IMR-90 (cell line): ENCODE measurements around the gene ATOSB. TPM values are rescaled to one million over a fixed set of nuclear protein-coding genes. Genes with fewer than 3 reads are reported as not detected.
A peak's percentile ranks its signal among the peaks of the same experiment; 100 is the strongest.

Experiments
- ATAC-seq: fragments of 200-7000 bp; cut with Tn5 transposase; 2 replicates; pipeline ENCODE4 v1.9.1; 2020; ENCODE audit warnings: low read depth, mild to moderate bottlenecking, moderate library complexity
- BruUV-seq: library from RNA; stranded (reverse); fragments of 400-500 nt; replicated peaks from 2 replicates; lab custom pipeline; 2021; lab: Mats Ljungman, UMichigan
- CTCF ChIA-PET: fragments of 300-600 bp; formaldehyde crosslinking; extraction: SDS; loops from one replicate; lab custom pipeline; 2021; ENCODE audit warnings: antibody characterized with exemption; lab: Yijun Ruan, JAX
- POLR2A ChIA-PET: fragments of 300-600 bp; sonication (Branson Sonifier 250); formaldehyde crosslinking; loops from one replicate; lab custom pipeline; 2022; ENCODE audit warnings: antibody characterized with exemption; ENCODE audit not compliant: unreplicated experiment; lab: Charles Lee
- DNase-seq: peaks from one replicate; pipeline ENCODE4 v3.0.0; 2013
- H2AFZ ChIP-seq: replicated peaks from 2 replicates; pipeline ENCODE3; 2013; ENCODE audit warnings: low read length, mild to moderate bottlenecking; ENCODE audit not compliant: poor library complexity
- H2AK5ac ChIP-seq: 2 replicates; pipeline ENCODE4 v1.6.1; 2013; ENCODE audit warnings: low read depth, low read length, inconsistent platforms
- H2AK9ac ChIP-seq: replicated peaks from 2 replicates; pipeline ENCODE3; 2013; ENCODE audit warnings: mild to moderate bottlenecking, low read depth, low read length, moderate library complexity; ENCODE audit not compliant: poor library complexity
- H2BK120ac ChIP-seq: 2 replicates; pipeline ENCODE4 v1.6.1; 2013; ENCODE audit warnings: low read depth, low read length, inconsistent platforms
- H2BK15ac ChIP-seq: 3 replicates; pipeline ENCODE4 v1.6.1; 2013; ENCODE audit warnings: low read depth, low read length, inconsistent platforms
- H2BK20ac ChIP-seq: 2 replicates; pipeline ENCODE4 v1.6.1; 2013; ENCODE audit warnings: low read depth, mild to moderate bottlenecking, inconsistent platforms, low read length, moderate library complexity
- H2BK5ac ChIP-seq: 2 replicates; pipeline ENCODE4 v1.6.1; 2013; ENCODE audit warnings: mild to moderate bottlenecking, low read depth, low read length, inconsistent platforms; ENCODE audit not compliant: poor library complexity, severe bottlenecking
- H3K14ac ChIP-seq: replicated peaks from 2 replicates; pipeline ENCODE4 v1.6.1; 2013; ENCODE audit warnings: low read depth, low read length, inconsistent platforms
- H3K18ac ChIP-seq: 2 replicates; pipeline ENCODE4 v1.6.1; 2013; ENCODE audit warnings: low read depth, low read length, control low read depth
- H3K23ac ChIP-seq: 2 replicates; pipeline ENCODE4 v1.6.1; 2013; ENCODE audit warnings: low read depth, low read length, inconsistent platforms
- H3K27ac ChIP-seq: 2 replicates; pipeline ENCODE4 v1.5.1; 2013; ENCODE audit warnings: mild to moderate bottlenecking, control low read depth, low read length; ENCODE audit not compliant: insufficient read depth
- H3K27me3 ChIP-seq: 2 replicates; pipeline ENCODE4 v1.6.1; 2013; ENCODE audit warnings: low read length; ENCODE audit not compliant: control insufficient read depth, insufficient read depth
- H3K36me3 ChIP-seq: 2 replicates; pipeline ENCODE4 v1.6.1; 2013; ENCODE audit warnings: low read length, mixed read lengths; ENCODE audit not compliant: control insufficient read depth, insufficient read depth
- H3K4ac ChIP-seq: 2 replicates; pipeline ENCODE4 v1.6.1; 2013; ENCODE audit warnings: low read depth, low read length, inconsistent platforms
- H3K4me1 ChIP-seq: 2 replicates; pipeline ENCODE4 v1.6.1; 2013; ENCODE audit warnings: low read length, mixed read lengths; ENCODE audit not compliant: control insufficient read depth, insufficient read depth
- H3K4me2 ChIP-seq: 2 replicates; pipeline ENCODE4 v1.6.1; 2013; ENCODE audit warnings: low read depth, mild to moderate bottlenecking, control low read depth, low read length, moderate library complexity
- H3K4me3 ChIP-seq: 2 replicates; pipeline ENCODE4 v1.5.1; 2013; ENCODE audit warnings: low read depth, mild to moderate bottlenecking, control low read depth, low read length, moderate library complexity; ENCODE audit not compliant: insufficient read depth
- H3K56ac ChIP-seq: 2 replicates; pipeline ENCODE4 v1.6.1; 2013; ENCODE audit warnings: low read length, inconsistent platforms; ENCODE audit not compliant: insufficient read depth; ENCODE audit errors: extremely low read depth
- H3K79me1 ChIP-seq, 2 experiments: 2 replicates each; pipeline ENCODE4 v1.6.1; 2013; ENCODE audit warnings: low read length in 2 of 2, inconsistent platforms in 1 of 2, low read depth in 1 of 2
- H3K9ac ChIP-seq: 2 replicates; pipeline ENCODE4 v1.6.1; 2013; ENCODE audit warnings: low read depth, low read length, control low read depth
- H3K9me1 ChIP-seq: 2 replicates; pipeline ENCODE4 v1.6.1; 2013; ENCODE audit warnings: low read length, inconsistent platforms; ENCODE audit not compliant: insufficient read depth
- H3K9me3 ChIP-seq: 2 replicates; pipeline ENCODE4 v1.6.1; 2013; ENCODE audit warnings: low read length; ENCODE audit not compliant: control insufficient read depth, insufficient read depth
- H4K20me1 ChIP-seq: 2 replicates; pipeline ENCODE4 v1.6.1; 2013; ENCODE audit warnings: low read length, inconsistent platforms; ENCODE audit not compliant: insufficient read depth
- H4K5ac ChIP-seq: 2 replicates; pipeline ENCODE4 v1.6.1; 2013; ENCODE audit warnings: mild to moderate bottlenecking, low read depth, low read length, control low read depth
- H4K8ac ChIP-seq, 2 experiments: 2 replicates each; pipeline ENCODE4 v1.6.1; 2013; ENCODE audit warnings: low read depth in 2 of 2, low read length in 2 of 2, control low read depth in 1 of 2, inconsistent platforms in 1 of 2
- H4K91ac ChIP-seq: 2 replicates; pipeline ENCODE4 v1.6.1; 2013; ENCODE audit warnings: low read depth, low read length, inconsistent platforms; ENCODE audit not compliant: insufficient read depth
- CEBPB ChIP-seq: IDR thresholded peaks from 2 replicates; pipeline ENCODE4 v1.6.1; 2012; ENCODE audit warnings: low read depth, low read length, improper control_type of control experiment
- CHD1 ChIP-seq: IDR thresholded peaks from 2 replicates; pipeline ENCODE4 v1.6.1; 2012; ENCODE audit warnings: low read depth, low read length, improper control_type of control experiment
- ELK1 ChIP-seq: fragments of 150-350 bp; IDR thresholded peaks from 2 replicates; pipeline ENCODE4 v1.6.1; 2016; ENCODE audit warnings: low read depth, mild to moderate bottlenecking, low read length, moderate library complexity, borderline replicate concordance
- FOS ChIP-seq: fragments of 150-350 bp; IDR thresholded peaks from 2 replicates; pipeline ENCODE4 v1.6.1; 2016; ENCODE audit warnings: low read depth, low read length
- MAFK ChIP-seq: IDR thresholded peaks from 2 replicates; pipeline ENCODE4 v1.6.1; 2012; ENCODE audit warnings: low read depth, low read length, improper control_type of control experiment
- MAZ ChIP-seq: IDR thresholded peaks from 2 replicates; pipeline ENCODE4 v1.6.1; 2012; ENCODE audit warnings: low read depth, mild to moderate bottlenecking, low read length, improper control_type of control experiment, moderate library complexity, borderline replicate concordance
- MXI1 ChIP-seq: IDR thresholded peaks from 2 replicates; pipeline ENCODE4 v1.6.1; 2012; ENCODE audit warnings: low read depth, mild to moderate bottlenecking, low read length, moderate library complexity, borderline replicate concordance
- NFE2L2 ChIP-seq: fragments of 150-350 bp; IDR thresholded peaks from 2 replicates; pipeline ENCODE4 v1.6.1; 2016; ENCODE audit warnings: low read depth, mild to moderate bottlenecking, low read length
- POLR2A ChIP-seq: IDR thresholded peaks from 2 replicates; pipeline ENCODE4 v1.6.1; 2012; ENCODE audit warnings: mild to moderate bottlenecking, low read depth, low read length
- RAD21 ChIP-seq: IDR thresholded peaks from 2 replicates; pipeline ENCODE4 v1.6.1; 2012; ENCODE audit warnings: low read length, improper control_type of control experiment
- RCOR1 ChIP-seq: IDR thresholded peaks from 2 replicates; pipeline ENCODE4 v1.6.1; 2012; ENCODE audit warnings: mild to moderate bottlenecking, low read length, improper control_type of control experiment; ENCODE audit not compliant: insufficient replicate concordance
- RFX5 ChIP-seq: IDR thresholded peaks from 2 replicates; pipeline ENCODE4 v1.8.0; 2012; ENCODE audit warnings: low read depth, mild to moderate bottlenecking, low read length, moderate library complexity
- SMC3 ChIP-seq: fragments of 150-350 bp; IDR thresholded peaks from 2 replicates; pipeline ENCODE4 v1.6.1; 2016; ENCODE audit warnings: low read depth, mild to moderate bottlenecking, antibody characterized with exemption, low read length, moderate library complexity
- USF2 ChIP-seq: fragments of 150-350 bp; IDR thresholded peaks from 2 replicates; pipeline ENCODE4 v1.6.1; 2017; ENCODE audit warnings: mild to moderate bottlenecking, antibody characterized with exemption, low read length, low read depth
- WGBS, 2 experiments: methylation state at CpG; one replicate each; pipeline versions ENCODE4 v1.1.5 to v1.1.7; 2013; ENCODE audit warnings: missing lambda C conversion rate in 2 of 2; ENCODE audit not compliant: insufficient read length in 1 of 2; ENCODE audit errors: extremely low coverage in 2 of 2; 5-methylcytosine and 5-hydroxymethylcytosine counted together
- dilution Hi-C: fragments of 300-500 bp; cut with HindIII; formaldehyde crosslinking; loops from one replicate; pipeline ENCODE4 v1.14.3; 2018; ENCODE audit warnings: low sequenced_read_pairs; ENCODE audit not compliant: unreplicated experiment
- in situ Hi-C: fragments of 300-500 bp; cut with MboI; formaldehyde crosslinking; loops from 3 replicates; pipeline ENCODE4 v1.14.3; 2019; ENCODE audit warnings: low sequenced_read_pairs, inconsistent platforms, mixed read lengths
- intact Hi-C: fragments of 100-400 bp; cut with micrococcal nuclease; formaldehyde crosslinking; loops from 2 replicates; pipeline ENCODE4 v1.10.0; 2022
- polyA plus RNA-seq, 3 experiments: library from polyadenylated mRNA; depleted of rRNA; stranded (reverse); fragments of >200 nt; gene quantifications; 2 replicates each; pipeline ENCODE4 v1.2.3, GENCODE V29; 2012; ENCODE audit warnings: low replicate concordance in 1 of 3
- total RNA-seq: library from RNA; depleted of rRNA; stranded (reverse); fragments of >200 nt; gene quantifications from 2 replicates; pipeline ENCODE4 v1.2.3, GENCODE V29; 2012
- TF ChIP-seq, protein P1 (sequence below): conservative IDR thresholded peaks from 2 replicates; pipeline ENCODE4 v1.5.1; 2012; ENCODE audit warnings: mild to moderate bottlenecking, low read depth, low read length, improper control_type of control experiment

ATOSB gene
- total and polyA plus RNA-seq, 2 of the 4 experiments (the other 2 are of a cell fraction), result 12.0 to 40.2 TPM

DNA sequence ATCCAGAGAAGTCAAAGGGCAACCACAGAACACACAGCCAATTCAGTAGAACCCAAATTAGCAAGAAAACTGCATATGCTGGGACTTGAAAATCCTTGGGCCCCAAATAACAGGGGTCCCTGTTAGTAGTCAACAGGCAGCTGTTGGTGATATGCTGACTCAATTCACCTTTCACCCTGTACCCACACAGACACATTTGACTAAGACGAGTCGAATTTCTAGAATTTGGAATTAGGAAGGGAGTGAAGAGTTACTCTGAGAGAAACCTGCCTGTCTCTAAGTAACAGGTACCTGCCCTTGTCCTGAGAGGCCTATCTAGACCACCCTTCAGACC is 42.4 kb downstream of the ATOSB start:
- H3K23ac ChIP-seq, result 0 out of 2 replicates have a peak overlapping the region, but pooled peaks have one; percentile 19
- H3K4me1 ChIP-seq, result peaks cover 13% of the 10 kb centered on the region
- no peak overlapping the region; the same call in 1 of the 2 replicates for H2BK20ac ChIP-seq
- no peaks in the 10 kb centered on the region for H3K27me3 ChIP-seq
- peaks cover 2% of the 10 kb centered on the region for H3K36me3 ChIP-seq
- H2BK15ac ChIP-seq, result peak overlapping the region; percentile 69; the same call in 1 of the 3 replicates
- ChIA-PET POLR2A (no interaction called here), CTCF (no interaction called here)
- dilution Hi-C loops, result no loop called here
- in situ Hi-C loops, result no loop called here
- intact Hi-C loops, result loop anchor here (2.0 to 10.0 kb wide), 2 partner anchors 84 to 308 kb away; partner anchors contain the start of gene DNAJB5
- no peak for ATAC-seq
- no peak for TF ChIP-seq RCOR1
- no peak for TF ChIP-seq USF2
- TF ChIP-seq POLR2A, result no peak
- TF ChIP-seq RAD21, result no peak
- no peak for TF ChIP-seq MAZ
- TF ChIP-seq CHD1, result no peak
- TF ChIP-seq CEBPB, result no peak
- no peak for TF ChIP-seq FOS
- no peak for TF ChIP-seq ELK1
- no peak for TF ChIP-seq NFE2L2
- no peak for TF ChIP-seq RFX5
- TF ChIP-seq SMC3, result no peak
- no peak for TF ChIP-seq MXI1
- TF ChIP-seq, protein P1, sequence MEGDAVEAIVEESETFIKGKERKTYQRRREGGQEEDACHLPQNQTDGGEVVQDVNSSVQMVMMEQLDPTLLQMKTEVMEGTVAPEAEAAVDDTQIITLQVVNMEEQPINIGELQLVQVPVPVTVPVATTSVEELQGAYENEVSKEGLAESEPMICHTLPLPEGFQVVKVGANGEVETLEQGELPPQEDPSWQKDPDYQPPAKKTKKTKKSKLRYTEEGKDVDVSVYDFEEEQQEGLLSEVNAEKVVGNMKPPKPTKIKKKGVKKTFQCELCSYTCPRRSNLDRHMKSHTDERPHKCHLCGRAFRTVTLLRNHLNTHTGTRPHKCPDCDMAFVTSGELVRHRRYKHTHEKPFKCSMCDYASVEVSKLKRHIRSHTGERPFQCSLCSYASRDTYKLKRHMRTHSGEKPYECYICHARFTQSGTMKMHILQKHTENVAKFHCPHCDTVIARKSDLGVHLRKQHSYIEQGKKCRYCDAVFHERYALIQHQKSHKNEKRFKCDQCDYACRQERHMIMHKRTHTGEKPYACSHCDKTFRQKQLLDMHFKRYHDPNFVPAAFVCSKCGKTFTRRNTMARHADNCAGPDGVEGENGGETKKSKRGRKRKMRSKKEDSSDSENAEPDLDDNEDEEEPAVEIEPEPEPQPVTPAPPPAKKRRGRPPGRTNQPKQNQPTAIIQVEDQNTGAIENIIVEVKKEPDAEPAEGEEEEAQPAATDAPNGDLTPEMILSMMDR, result no peak
- TF ChIP-seq MAFK, result no peak
- peak overlapping the region; percentile 93 for H2AK9ac ChIP-seq
- H3K9ac ChIP-seq, result no peak overlapping the region
- H3K4me2 ChIP-seq, result no peak overlapping the region
- H3K9me1 ChIP-seq, result peaks cover 27% of the 10 kb centered on the region
- peak overlapping the region; percentile 71; the same call in 1 of the 2 replicates for H3K14ac ChIP-seq
- BruUV-seq, result no TSS peak
- no peaks in the 10 kb centered on the region for H3K9me3 ChIP-seq
- peak overlapping the region; percentile 42 for H2BK120ac ChIP-seq
- H4K20me1 ChIP-seq, result peaks cover 42% of the 10 kb centered on the region
- 0 out of 2 replicates have a peak overlapping the region, but pooled peaks have one; percentile 72 for H4K91ac ChIP-seq
- peak; percentile 19 for DNase-seq
- H2BK5ac ChIP-seq, result peak overlapping the region; percentile 63
- peak overlapping the region; percentile 81 for H4K5ac ChIP-seq
- peaks cover 9 to 60% of the 10 kb centered on the region in 2 experiments; a peak in 3 of 4 replicates for H3K79me1 ChIP-seq
- H3K18ac ChIP-seq, result no peak overlapping the region
- H3K4ac ChIP-seq, result peak overlapping the region; percentile 82
- peak overlapping the region; percentile 65; the same call in 1 of the 2 replicates for H3K27ac ChIP-seq
- peak overlapping the region; percentile 23; the same call in 1 of the 2 replicates for H3K56ac ChIP-seq
- H3K4me3 ChIP-seq, result no peak overlapping the region
- H2AFZ ChIP-seq, result peak overlapping the region; percentile 91
- WGBS, 2 experiments, result no CpG with 5 or more reads among the region's 2 CpGs
- H4K8ac ChIP-seq, result peak overlapping the region; percentile 74 to 99; a peak in 3 of 4 replicates
- H2AK5ac ChIP-seq, result peak overlapping the region; percentile 90
